Measurements from ENCODE around the gene SRGAP1.

The SRGAP1 gene

DNA sequence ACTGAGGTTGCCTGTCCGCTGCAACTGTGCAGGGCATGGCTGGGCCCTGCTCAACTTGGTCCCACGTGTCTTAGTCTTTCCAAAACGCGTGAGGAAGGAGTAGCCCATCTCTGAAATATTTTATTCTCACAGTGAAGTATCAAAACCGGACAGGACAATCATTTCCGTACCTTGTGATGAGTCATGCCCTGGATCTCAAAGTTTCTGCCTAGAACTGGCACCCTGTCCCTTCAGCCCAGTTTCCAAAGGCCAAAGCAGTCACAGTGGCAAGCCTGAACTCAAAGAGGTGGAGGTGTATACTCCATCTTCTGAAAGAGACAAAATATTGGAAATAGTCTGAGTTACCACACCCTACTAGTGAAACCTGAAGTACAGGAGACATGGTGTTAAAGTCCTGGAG is 28.5 kb upstream of the SRGAP1 start:
- TF ChIP-seq POLR2AphosphoS5 (IDR thresholded peaks at IDR 0.05; ENCODE audit: low read depth, low read length), result no peak
- no peak for TF ChIP-seq SIN3A (IDR thresholded peaks at IDR 0.05; ENCODE audit: borderline replicate concordance, insufficient read depth, low read length)
- TF ChIP-seq FOXP2 (optimal IDR thresholded peaks at IDR 0.05; ENCODE audit: borderline replicate concordance, extremely low read depth, extremely low read length, insufficient read depth), result no peak
- no peak for TF ChIP-seq TAF1 (IDR thresholded peaks at IDR 0.05; ENCODE audit: borderline replicate concordance, insufficient read depth, low read length)
- TF ChIP-seq, protein P1, sequence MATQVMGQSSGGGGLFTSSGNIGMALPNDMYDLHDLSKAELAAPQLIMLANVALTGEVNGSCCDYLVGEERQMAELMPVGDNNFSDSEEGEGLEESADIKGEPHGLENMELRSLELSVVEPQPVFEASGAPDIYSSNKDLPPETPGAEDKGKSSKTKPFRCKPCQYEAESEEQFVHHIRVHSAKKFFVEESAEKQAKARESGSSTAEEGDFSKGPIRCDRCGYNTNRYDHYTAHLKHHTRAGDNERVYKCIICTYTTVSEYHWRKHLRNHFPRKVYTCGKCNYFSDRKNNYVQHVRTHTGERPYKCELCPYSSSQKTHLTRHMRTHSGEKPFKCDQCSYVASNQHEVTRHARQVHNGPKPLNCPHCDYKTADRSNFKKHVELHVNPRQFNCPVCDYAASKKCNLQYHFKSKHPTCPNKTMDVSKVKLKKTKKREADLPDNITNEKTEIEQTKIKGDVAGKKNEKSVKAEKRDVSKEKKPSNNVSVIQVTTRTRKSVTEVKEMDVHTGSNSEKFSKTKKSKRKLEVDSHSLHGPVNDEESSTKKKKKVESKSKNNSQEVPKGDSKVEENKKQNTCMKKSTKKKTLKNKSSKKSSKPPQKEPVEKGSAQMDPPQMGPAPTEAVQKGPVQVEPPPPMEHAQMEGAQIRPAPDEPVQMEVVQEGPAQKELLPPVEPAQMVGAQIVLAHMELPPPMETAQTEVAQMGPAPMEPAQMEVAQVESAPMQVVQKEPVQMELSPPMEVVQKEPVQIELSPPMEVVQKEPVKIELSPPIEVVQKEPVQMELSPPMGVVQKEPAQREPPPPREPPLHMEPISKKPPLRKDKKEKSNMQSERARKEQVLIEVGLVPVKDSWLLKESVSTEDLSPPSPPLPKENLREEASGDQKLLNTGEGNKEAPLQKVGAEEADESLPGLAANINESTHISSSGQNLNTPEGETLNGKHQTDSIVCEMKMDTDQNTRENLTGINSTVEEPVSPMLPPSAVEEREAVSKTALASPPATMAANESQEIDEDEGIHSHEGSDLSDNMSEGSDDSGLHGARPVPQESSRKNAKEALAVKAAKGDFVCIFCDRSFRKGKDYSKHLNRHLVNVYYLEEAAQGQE (IDR thresholded peaks at IDR 0.05; ENCODE audit: insufficient read depth in 1 of 2, low read depth in 2 of 2, low read length in 2 of 2), result no peak

DNA sequence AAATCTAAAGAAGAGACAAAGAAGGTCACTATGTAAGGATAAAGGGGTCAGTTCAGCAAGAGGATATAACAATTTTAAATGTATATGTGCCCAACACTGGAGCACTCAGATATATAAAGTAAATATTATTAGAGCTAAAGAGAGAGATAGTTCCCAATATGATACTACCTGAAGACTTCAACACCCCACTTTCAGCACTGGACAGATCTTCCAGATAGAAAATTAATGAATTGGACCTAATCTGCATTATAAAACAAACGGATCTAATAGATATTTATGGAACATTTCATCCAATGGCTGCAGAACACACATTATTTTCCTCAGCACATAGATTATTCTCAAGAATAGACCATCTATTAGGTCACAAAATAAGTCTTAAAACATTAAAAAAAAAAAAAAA is 24.1 kb upstream of the SRGAP1 start:
- no peak for TF ChIP-seq FOXP2 (optimal IDR thresholded peaks at IDR 0.05; ENCODE audit: borderline replicate concordance, extremely low read depth, extremely low read length, insufficient read depth)
- TF ChIP-seq, protein P1 (IDR thresholded peaks at IDR 0.05; ENCODE audit: insufficient read depth in 1 of 2, low read depth in 2 of 2, low read length in 2 of 2), result no peak
- TF ChIP-seq TAF1 (IDR thresholded peaks at IDR 0.05; ENCODE audit: borderline replicate concordance, insufficient read depth, low read length), result no peak
- TF ChIP-seq SIN3A (IDR thresholded peaks at IDR 0.05; ENCODE audit: borderline replicate concordance, insufficient read depth, low read length), result no peak
- TF ChIP-seq POLR2AphosphoS5 (IDR thresholded peaks at IDR 0.05; ENCODE audit: low read depth, low read length), result no peak

DNA sequence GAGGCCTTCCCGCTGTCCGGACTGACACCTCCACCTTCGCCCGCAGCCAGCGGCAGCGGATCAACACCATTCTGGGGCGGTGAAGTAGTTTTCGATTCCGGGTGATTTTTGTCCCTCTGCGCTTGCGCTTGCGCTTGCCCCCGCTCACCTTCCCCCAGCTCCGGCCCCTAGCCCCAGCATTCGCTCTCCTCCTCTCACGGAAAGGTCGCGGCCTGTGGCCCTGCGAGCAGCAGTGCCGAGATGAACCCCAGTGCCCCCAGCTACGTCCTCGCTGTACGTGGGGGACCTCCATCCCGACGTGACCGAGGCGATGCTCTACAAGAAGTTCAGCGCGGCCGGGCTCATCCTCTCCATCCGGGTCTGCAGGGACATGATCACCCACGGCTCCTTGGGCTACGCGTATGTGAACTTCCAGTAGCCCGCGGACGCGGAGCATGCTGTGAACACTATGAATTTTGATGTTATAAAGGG is 22.7 kb upstream of the SRGAP1 start:
- TF ChIP-seq, protein P1 (IDR thresholded peaks at IDR 0.05; ENCODE audit: insufficient read depth in 1 of 2, low read depth in 2 of 2, low read length in 2 of 2), result no peak
- TF ChIP-seq TAF1 (IDR thresholded peaks at IDR 0.05; ENCODE audit: borderline replicate concordance, insufficient read depth, low read length) (no peak), SIN3A (IDR thresholded peaks at IDR 0.05; ENCODE audit: borderline replicate concordance, insufficient read depth, low read length) (no peak), POLR2AphosphoS5 (IDR thresholded peaks at IDR 0.05; ENCODE audit: low read depth, low read length) (no peak), FOXP2 (optimal IDR thresholded peaks at IDR 0.05; ENCODE audit: borderline replicate concordance, extremely low read depth, extremely low read length, insufficient read depth) (no peak)

DNA sequence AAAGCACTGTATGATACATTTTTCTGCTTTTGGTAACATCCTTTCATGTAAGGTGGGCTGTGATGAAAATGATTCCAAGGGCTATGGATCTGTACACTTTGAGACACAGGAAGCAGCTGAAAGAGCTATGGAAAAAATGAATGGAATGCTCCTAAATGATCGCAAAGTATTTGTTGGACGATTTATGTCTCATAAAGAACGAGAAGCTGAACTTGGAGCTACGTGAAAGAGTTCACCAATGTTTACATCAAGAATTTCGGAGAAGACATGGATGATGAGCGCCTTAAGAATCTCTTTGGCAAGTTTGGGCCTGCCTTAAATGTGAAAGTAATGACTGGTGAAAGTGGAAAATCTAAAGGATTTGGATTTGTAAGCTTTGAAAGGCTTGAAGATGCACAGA is 22.1 kb upstream of the SRGAP1 start:
- TF ChIP-seq, protein P1 (IDR thresholded peaks at IDR 0.05; ENCODE audit: insufficient read depth in 1 of 2, low read depth in 2 of 2, low read length in 2 of 2), result no peak
- TF ChIP-seq POLR2AphosphoS5 (IDR thresholded peaks at IDR 0.05; ENCODE audit: low read depth, low read length), result no peak
- no peak for TF ChIP-seq FOXP2 (optimal IDR thresholded peaks at IDR 0.05; ENCODE audit: borderline replicate concordance, extremely low read depth, extremely low read length, insufficient read depth)
- no peak for TF ChIP-seq TAF1 (IDR thresholded peaks at IDR 0.05; ENCODE audit: borderline replicate concordance, insufficient read depth, low read length)
- no peak for TF ChIP-seq SIN3A (IDR thresholded peaks at IDR 0.05; ENCODE audit: borderline replicate concordance, insufficient read depth, low read length)

DNA sequence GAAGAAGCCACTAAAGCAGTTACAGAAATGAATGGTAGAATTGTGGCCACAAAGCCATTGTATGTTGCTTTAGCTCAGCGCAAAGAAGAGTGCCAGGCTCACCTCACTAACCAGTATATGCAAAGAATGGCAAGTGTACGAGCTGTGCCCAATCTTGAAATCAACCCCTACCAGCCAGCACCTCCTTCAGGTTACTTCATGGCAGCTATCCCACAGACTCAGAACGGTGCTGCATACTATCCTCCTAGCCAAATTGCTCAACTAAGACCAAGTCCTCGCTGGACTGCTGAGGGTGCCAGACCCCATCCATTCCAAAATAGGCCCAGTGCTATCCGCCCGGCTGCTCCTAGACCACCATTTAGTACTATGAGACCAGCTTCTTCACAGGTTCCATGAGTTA is 21.5 kb upstream of the SRGAP1 start:
- no peak for TF ChIP-seq TAF1 (IDR thresholded peaks at IDR 0.05; ENCODE audit: borderline replicate concordance, insufficient read depth, low read length)
- TF ChIP-seq POLR2AphosphoS5 (IDR thresholded peaks at IDR 0.05; ENCODE audit: low read depth, low read length), result no peak

All from PFSK-1 (cell line).